ENCODE measurements around the gene TRHDE. TPM values are rescaled to one million over a fixed set of nuclear protein-coding genes. Genes with fewer than 3 reads are reported as not detected.

Gene TRHDE
- polyA plus RNA-seq, 1 experiment, result 17.1 TPM

- ChIA-PET CTCF (no interaction called here), POLR2A (no interaction called here)
- Histone ChIP-seq H3K27me3 (ENCODE audit: control insufficient read depth, insufficient read depth, low read length) (no peaks in the 10 kb centered on the region), H3K36me3 (ENCODE audit: control insufficient read depth, insufficient read depth, low read length) (no peaks in the 10 kb centered on the region), H3K4me3 (ENCODE audit: low read depth, low read length) (no peak overlapping the region)
- no peak for TF ChIP-seq CTCF (IDR thresholded peaks at IDR 0.05; ENCODE audit: insufficient read depth, low read depth, low read length)
- DNase-seq (ENCODE audit: low read depth), result no peak
Measured at GRCh38 chr12:72467985-72468384, 195.8 kb downstream of the TRHDE start.

GRCh38 chr12:72468505-72468904 is 196.3 kb downstream of the TRHDE start:
- H3K36me3 ChIP-seq (ENCODE audit: control insufficient read depth, insufficient read depth, low read length), result no peaks in the 10 kb centered on the region
- ChIA-PET POLR2A (no interaction called here), CTCF (interaction anchor here (1.2 kb wide), 1 partner anchor 122 kb away, joined by 3 read pairs; no protein-coding TSS in a partner anchor)
- no peak for DNase-seq (ENCODE audit: low read depth)
- no peak for TF ChIP-seq CTCF (IDR thresholded peaks at IDR 0.05; ENCODE audit: insufficient read depth, low read depth, low read length)
- no peaks in the 10 kb centered on the region for H3K27me3 ChIP-seq (ENCODE audit: control insufficient read depth, insufficient read depth, low read length)
- no peak overlapping the region for H3K4me3 ChIP-seq (ENCODE audit: low read depth, low read length)

GRCh38 chr12:72471806-72472205 is 199.6 kb downstream of the TRHDE start:
- Histone ChIP-seq H3K36me3 (ENCODE audit: control insufficient read depth, insufficient read depth, low read length) (no peaks in the 10 kb centered on the region), H3K4me3 (ENCODE audit: low read depth, low read length) (no peak overlapping the region), H3K27me3 (ENCODE audit: control insufficient read depth, insufficient read depth, low read length) (no peaks in the 10 kb centered on the region)
- CTCF ChIA-PET, result interaction anchor here (0.7 to 1.5 kb wide), 3 partner anchors 8 to 15 kb away, joined by 3 to 5 read pairs (median 3); no protein-coding TSS in a partner anchor
- DNase-seq (ENCODE audit: low read depth), result no peak
- no peak for TF ChIP-seq CTCF (IDR thresholded peaks at IDR 0.05; ENCODE audit: insufficient read depth, low read depth, low read length)
- POLR2A ChIA-PET, result interaction anchor here (0.5 kb wide), 1 partner anchor 207 kb away, joined by 4 read pairs; no protein-coding TSS in a partner anchor

- POLR2A ChIA-PET, result interaction anchor here (0.5 kb wide), 1 partner anchor 207 kb away, joined by 4 read pairs; no protein-coding TSS in a partner anchor
- TF ChIP-seq CTCF (IDR thresholded peaks at IDR 0.05; ENCODE audit: insufficient read depth, low read depth, low read length), result no peak
- Histone ChIP-seq H3K36me3 (ENCODE audit: control insufficient read depth, insufficient read depth, low read length) (no peaks in the 10 kb centered on the region), H3K27me3 (ENCODE audit: control insufficient read depth, insufficient read depth, low read length) (no peaks in the 10 kb centered on the region), H3K4me3 (ENCODE audit: low read depth, low read length) (no peak overlapping the region)
- CTCF ChIA-PET, result interaction anchor here (0.7 to 1.5 kb wide), 3 partner anchors 9 to 15 kb away, joined by 3 to 5 read pairs (median 3); no protein-coding TSS in a partner anchor
- DNase-seq (ENCODE audit: low read depth), result no peak
Measured at GRCh38 chr12:72472350-72472749, 200.2 kb downstream of the TRHDE start.

GRCh38 chr12:72476301-72476700 is 204.1 kb downstream of the TRHDE start:
- no peak for TF ChIP-seq CTCF (IDR thresholded peaks at IDR 0.05; ENCODE audit: insufficient read depth, low read depth, low read length)
- no peak overlapping the region for H3K4me3 ChIP-seq (ENCODE audit: low read depth, low read length)
- no peaks in the 10 kb centered on the region for H3K27me3 ChIP-seq (ENCODE audit: control insufficient read depth, insufficient read depth, low read length)
- H3K36me3 ChIP-seq (ENCODE audit: control insufficient read depth, insufficient read depth, low read length), result no peaks in the 10 kb centered on the region
- ChIA-PET POLR2A (no interaction called here), CTCF (no interaction called here)
- no peak for DNase-seq (ENCODE audit: low read depth)

Measured in BJ (cell line).